Activated T-cell treated with anti-CD3 and anti-CD28 coated beads, Interleukin-2, amount 50 U/mL, for 24 hours (primary cell): Measurements from ENCODE around the gene COPZ1.
A peak's percentile ranks its signal among the peaks of the same experiment; 100 is the strongest.
"Not testable (repeated sequence)": the region's sequence is repeated elsewhere in the genome, so short reads cannot be mapped to it uniquely, and the experiment has no call there.

Experiments
- DNase-seq: peaks from one replicate; pipeline ENCODE4 v3.0.0-alpha.2; 2020
- H3K27ac Mint-ChIP-seq: 2 replicates; pipeline ENCODE4 v1.8.0; 2020; ENCODE audit warnings: mild to moderate bottlenecking, mixed read lengths
- H3K27me3 Mint-ChIP-seq: 2 replicates; pipeline ENCODE4 v1.8.0; 2020; ENCODE audit warnings: mixed read lengths
- H3K36me3 Mint-ChIP-seq: 2 replicates; pipeline ENCODE4 v1.8.0; 2020; ENCODE audit warnings: low read depth, mixed read lengths
- H3K4me1 Mint-ChIP-seq: 2 replicates; pipeline ENCODE4 v1.8.0; 2020; ENCODE audit warnings: low read depth, mixed read lengths
- H3K4me3 Mint-ChIP-seq: 2 replicates; pipeline ENCODE4 v1.8.0; 2020; ENCODE audit warnings: mild to moderate bottlenecking, moderate library complexity, mixed read lengths
- H3K9me3 Mint-ChIP-seq: 2 replicates; pipeline ENCODE4 v1.8.0; 2020; ENCODE audit warnings: mixed read lengths

The COPZ1 gene, protein sequence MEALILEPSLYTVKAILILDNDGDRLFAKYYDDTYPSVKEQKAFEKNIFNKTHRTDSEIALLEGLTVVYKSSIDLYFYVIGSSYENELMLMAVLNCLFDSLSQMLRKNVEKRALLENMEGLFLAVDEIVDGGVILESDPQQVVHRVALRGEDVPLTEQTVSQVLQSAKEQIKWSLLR

DNA sequence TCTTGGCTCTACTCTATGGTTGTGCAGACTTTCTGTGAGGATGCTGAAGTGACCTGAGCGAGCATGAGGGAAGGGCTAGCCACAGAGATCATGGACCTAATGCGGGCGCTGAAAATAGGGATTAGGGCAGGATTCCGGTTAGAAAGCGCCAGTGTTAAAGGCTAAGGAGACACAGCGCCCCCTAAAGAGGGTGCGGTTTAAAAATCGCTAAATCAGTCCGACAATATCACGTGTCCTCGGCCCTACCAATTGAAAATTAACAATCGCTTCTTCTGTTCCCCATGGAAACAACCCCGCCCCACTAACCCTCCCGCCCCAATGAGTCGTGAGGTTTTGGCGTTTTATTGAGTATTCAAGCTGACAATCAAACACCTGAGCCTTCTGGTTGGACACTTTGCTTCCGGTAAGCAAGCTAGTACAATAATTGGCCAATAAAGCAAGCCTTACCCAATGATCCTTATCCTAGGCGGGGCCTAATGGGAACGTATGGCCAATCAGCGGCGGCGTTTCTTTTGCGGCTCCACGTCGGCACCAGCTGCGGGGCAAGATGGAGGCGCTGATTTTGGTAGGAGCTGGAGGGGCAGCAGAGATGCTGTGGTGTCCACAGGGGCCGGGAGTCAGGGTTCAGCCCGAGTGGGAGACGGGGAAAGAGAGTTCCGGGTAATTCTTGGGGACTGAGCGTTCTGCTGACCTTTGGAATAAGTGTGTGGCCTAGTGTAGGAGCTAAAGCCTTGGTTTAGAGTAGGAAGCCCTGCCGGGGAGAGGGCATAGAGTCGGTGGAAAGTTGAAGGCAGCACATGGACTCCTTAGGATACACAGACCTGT is at the start of gene COPZ1:
Gene COPZ1, plus strand, starts transcription at position 515 of the 825 bp plus-strand sequence. Its CDS starts 33 bp downstream, at position 548.
- H3K4me1 Mint-ChIP-seq = peaks cover 38% of the 10 kb centered on the region
- H3K27me3 Mint-ChIP-seq = no peaks in the 10 kb centered on the region
- no peaks in the 10 kb centered on the region for H3K9me3 Mint-ChIP-seq
- H3K36me3 Mint-ChIP-seq = peaks cover 21% of the 10 kb centered on the region
- DNase-seq = peak; percentile 90
- H3K27ac Mint-ChIP-seq = peak within 1 kb of the TSS; percentile 96
- H3K4me3 Mint-ChIP-seq = peak within 1 kb of the TSS; percentile 99

GRCh38 chr12:54276368-54276767 is 48.6 kb upstream of the COPZ1 start:
- Mint-ChIP-seq H3K27ac (peak overlapping the region; percentile 59), H3K4me3 (no peak overlapping the region), H3K4me1 (peaks cover 59% of the 10 kb centered on the region)

GRCh38 chr12:54277823-54278276 is 47.1 kb upstream of the COPZ1 start:
- Mint-ChIP-seq H3K4me1 (peaks cover 50% of the 10 kb centered on the region), H3K4me3 (no peak overlapping the region), H3K27me3 (no peaks in the 10 kb centered on the region), H3K9me3 (no peaks in the 10 kb centered on the region), H3K36me3 (peaks cover 41% of the 10 kb centered on the region), H3K27ac (no peak overlapping the region)
- no peak for DNase-seq

More at GRCh38 chr12:54276368-54276767, 48.6 kb upstream of the COPZ1 start:
- no peaks in the 10 kb centered on the region for H3K9me3 Mint-ChIP-seq
- peaks cover 53% of the 10 kb centered on the region for H3K36me3 Mint-ChIP-seq
- DNase-seq = no peak
- H3K27me3 Mint-ChIP-seq = no peaks in the 10 kb centered on the region

DNA sequence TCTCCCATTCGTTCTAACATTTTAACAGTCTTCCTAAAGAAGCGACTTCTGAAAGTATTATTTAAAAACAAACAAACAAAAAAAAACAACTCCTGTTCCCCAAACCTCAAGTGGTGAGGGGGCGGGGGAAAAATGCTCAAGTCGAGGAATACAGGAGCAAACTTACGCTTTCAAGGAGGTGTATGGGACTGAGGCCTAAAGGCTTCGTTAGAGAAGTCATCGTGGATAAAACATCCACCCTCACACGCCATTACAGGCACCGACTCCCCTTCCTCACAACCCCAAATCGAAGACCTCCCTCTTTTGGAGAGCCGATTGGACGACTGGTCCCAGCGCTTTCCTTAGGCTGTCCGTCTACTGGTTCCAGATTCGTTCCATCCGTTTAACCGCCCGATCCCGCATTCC is 45.7 kb upstream of the COPZ1 start:
- H3K9me3 Mint-ChIP-seq = no peaks in the 10 kb centered on the region
- DNase-seq = no peak
- H3K36me3 Mint-ChIP-seq = peaks cover 27% of the 10 kb centered on the region
- H3K4me1 Mint-ChIP-seq = peaks cover 51% of the 10 kb centered on the region
- H3K4me3 Mint-ChIP-seq = no peak overlapping the region
- H3K27ac Mint-ChIP-seq = no peak overlapping the region
- no peaks in the 10 kb centered on the region for H3K27me3 Mint-ChIP-seq

- Mint-ChIP-seq H3K27ac (no peak within 1 kb of the TSS), H3K27me3 (no peaks in the 10 kb centered on the region), H3K4me3 (no peak within 1 kb of the TSS), H3K4me1 (peaks cover 53% of the 10 kb centered on the region), H3K9me3 (no peaks in the 10 kb centered on the region), H3K36me3 (peaks cover 22% of the 10 kb centered on the region)
- peak; percentile 99 for DNase-seq
Observed at GRCh38 chr12:54279632-54280467, 45.1 kb upstream of the COPZ1 start, which contains the start of gene CBX5. CBX5 (minus strand) TSS chr12:54280122; CDS start chr12:54257650, 22,472 bp downstream.

DNA sequence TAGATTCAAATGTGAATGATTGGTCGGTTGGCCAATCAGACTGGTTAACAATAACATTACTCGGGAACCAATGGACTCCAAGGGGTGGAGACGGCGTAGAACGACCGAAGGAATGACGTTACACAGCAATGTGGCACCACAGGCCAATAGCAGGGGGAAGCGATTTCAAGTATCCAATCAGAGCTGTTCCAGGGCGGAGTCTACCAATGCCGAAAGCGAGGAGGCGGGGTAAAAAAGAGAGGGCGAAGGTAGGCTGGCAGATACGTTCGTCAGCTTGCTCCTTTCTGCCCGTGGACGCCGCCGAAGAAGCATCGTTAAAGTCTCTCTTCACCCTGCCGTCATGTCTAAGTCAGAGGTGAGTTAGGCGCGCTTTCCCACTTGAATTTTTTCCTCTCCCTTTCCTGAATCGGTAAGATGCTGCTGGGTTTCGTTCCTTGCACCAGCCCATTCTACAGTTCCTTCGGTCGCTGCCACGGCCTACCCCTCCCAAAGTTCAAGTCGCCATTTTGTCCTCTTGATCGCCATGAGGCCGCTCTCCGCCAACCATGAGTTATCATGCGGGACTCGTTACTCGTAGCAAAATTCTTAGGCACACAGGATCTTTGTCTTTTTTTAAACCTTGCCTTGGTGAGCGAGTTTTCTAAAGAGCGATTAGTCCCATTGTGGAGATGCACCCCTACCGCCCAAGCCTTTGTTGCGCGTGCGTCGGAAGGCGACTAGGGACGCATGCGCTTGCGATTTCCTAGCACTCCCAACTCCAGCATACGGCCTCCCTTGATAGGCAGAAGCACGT is 44.3 kb upstream of the COPZ1 start, which contains the start of gene HNRNPA1:
Gene HNRNPA1, plus strand, starts transcription at position 259 of the 793 bp plus-strand sequence. Its CDS starts 82 bp downstream, at position 341.
- Mint-ChIP-seq H3K27ac (no peak within 1 kb of the TSS), H3K27me3 (no peaks in the 10 kb centered on the region), H3K4me3 (no peak within 1 kb of the TSS), H3K9me3 (no peaks in the 10 kb centered on the region), H3K36me3 (peaks cover 18% of the 10 kb centered on the region), H3K4me1 (peaks cover 55% of the 10 kb centered on the region)
- DNase-seq = peak; percentile 89

DNA sequence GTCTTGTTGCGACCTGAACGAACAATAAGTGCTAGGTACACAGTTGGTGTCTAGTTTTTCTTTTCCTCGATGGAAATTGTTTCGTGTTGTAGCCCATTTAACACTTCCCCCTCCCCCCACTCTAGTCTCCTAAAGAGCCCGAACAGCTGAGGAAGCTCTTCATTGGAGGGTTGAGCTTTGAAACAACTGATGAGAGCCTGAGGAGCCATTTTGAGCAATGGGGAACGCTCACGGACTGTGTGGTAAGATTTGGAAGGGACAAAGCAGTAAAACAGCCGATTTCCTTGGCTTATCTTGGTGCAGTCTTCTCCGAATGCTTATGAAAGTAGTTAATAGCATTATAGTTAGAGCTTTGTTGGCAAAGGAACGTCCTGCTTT is 43.7 kb upstream of the COPZ1 start:
- Mint-ChIP-seq H3K4me1 (peaks cover 54% of the 10 kb centered on the region), H3K36me3 (peaks cover 12% of the 10 kb centered on the region)
- not testable (repeated sequence) for DNase-seq, H3K27ac Mint-ChIP-seq, H3K4me3 Mint-ChIP-seq, H3K27me3 Mint-ChIP-seq, H3K9me3 Mint-ChIP-seq

- not testable (repeated sequence) for H3K4me3 Mint-ChIP-seq
Observed at GRCh38 chr12:54281694-54282093, 43.2 kb upstream of the COPZ1 start.

DNA sequence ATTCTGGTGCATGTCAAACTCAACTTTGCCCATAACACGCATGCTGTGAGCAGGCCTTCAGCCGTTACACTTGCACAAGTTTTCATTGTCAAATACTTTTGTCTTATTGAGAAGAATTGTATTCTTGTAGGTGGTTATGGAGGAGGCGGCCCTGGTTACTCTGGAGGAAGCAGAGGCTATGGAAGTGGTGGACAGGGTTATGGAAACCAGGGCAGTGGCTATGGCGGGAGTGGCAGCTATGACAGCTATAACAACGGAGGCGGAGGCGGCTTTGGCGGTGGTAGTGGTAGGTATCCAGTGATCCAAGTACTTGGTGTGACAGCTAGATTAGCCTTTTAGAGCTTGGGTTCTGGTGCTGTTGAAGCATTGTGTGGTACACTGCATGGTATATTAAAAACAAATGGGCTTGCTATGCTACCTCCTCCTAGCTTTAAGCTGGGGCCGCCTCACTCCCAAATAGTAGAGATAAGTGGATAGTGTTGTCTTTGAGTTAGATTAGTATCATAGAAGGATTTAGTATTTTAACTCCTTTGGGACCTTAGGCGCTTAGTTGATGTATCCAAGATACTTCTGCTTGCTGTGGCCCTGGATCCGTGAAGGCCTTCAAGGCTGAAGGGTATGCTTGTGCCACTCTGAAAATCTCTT is 41.9 kb upstream of the COPZ1 start:
- Mint-ChIP-seq H3K4me3 (no peak overlapping the region), H3K9me3 (no peaks in the 10 kb centered on the region), H3K27me3 (no peaks in the 10 kb centered on the region), H3K36me3 (no peaks in the 10 kb centered on the region), H3K4me1 (peaks cover 46% of the 10 kb centered on the region), H3K27ac (no peak overlapping the region)
- DNase-seq = peak; percentile 61

More at GRCh38 chr12:54281694-54282093, 43.2 kb upstream of the COPZ1 start:
- H3K27me3 Mint-ChIP-seq, H3K36me3 Mint-ChIP-seq, DNase-seq, H3K27ac Mint-ChIP-seq, H3K9me3 Mint-ChIP-seq: not testable (repeated sequence)
- peaks cover 52% of the 10 kb centered on the region for H3K4me1 Mint-ChIP-seq

DNA sequence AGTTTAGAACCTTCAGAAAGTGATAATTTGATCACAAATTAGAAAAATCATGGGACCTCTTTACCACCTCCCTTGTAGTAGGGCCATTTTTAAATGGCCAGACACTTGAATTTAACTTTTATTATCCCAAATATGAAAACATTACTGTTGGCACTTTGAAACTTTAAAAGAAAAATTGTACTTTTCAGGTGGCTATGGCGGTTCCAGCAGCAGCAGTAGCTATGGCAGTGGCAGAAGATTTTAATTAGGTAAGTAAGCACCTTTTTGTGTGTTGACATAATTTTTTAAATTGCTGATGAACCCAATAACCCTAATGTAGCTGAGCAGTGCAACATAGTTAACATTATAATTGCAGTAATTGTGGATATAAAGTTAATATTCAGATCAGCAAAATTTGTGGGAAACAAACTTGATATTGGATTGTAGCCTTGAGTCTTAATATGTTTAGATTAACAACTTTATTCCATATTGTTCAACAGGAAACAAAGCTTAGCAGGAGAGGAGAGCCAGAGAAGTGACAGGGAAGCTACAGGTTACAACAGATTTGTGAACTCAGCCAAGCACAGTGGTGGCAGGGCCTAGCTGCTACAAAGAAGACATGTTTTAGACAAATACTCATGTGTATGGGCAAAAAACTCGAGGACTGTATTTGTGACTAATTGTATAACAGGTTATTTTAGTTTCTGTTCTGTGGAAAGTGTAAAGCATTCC is 40.7 kb upstream of the COPZ1 start:
- H3K9me3 Mint-ChIP-seq, DNase-seq, H3K4me3 Mint-ChIP-seq, H3K36me3 Mint-ChIP-seq, H3K27me3 Mint-ChIP-seq, H3K27ac Mint-ChIP-seq: not testable (repeated sequence)
- peaks cover 42% of the 10 kb centered on the region for H3K4me1 Mint-ChIP-seq

- no peak for DNase-seq
- H3K36me3 Mint-ChIP-seq = peaks cover 3% of the 10 kb centered on the region
- H3K9me3 Mint-ChIP-seq = no peaks in the 10 kb centered on the region
- no peaks in the 10 kb centered on the region for H3K27me3 Mint-ChIP-seq
- H3K27ac Mint-ChIP-seq = no peak overlapping the region
- no peak overlapping the region for H3K4me3 Mint-ChIP-seq
- peaks cover 42% of the 10 kb centered on the region for H3K4me1 Mint-ChIP-seq
Observed at GRCh38 chr12:54285150-54286041, 39.5 kb upstream of the COPZ1 start.
